ENCODE data around the gene BRD3. TPM values are rescaled to one million over a fixed set of nuclear protein-coding genes. Genes with fewer than 3 reads are reported as not detected.
A peak's percentile ranks its signal among the peaks of the same experiment; 100 is the strongest.

Gene BRD3
- total RNA-seq, 2 experiments from 2014 or later = 33.8 to 39.2 TPM

GRCh38 chr9:134053401-134053871, 14.4 kb downstream of the BRD3 start:
- no peaks in the 10 kb centered on the region for H3K9me3 Mint-ChIP-seq (ENCODE audit: low read depth)
- DNase-seq = peak; percentile 1
- peaks cover 5% of the 10 kb centered on the region for H3K36me3 Mint-ChIP-seq (ENCODE audit: low read depth)
- H3K27ac Mint-ChIP-seq = no peak overlapping the region
- intact Hi-C loops (cut with DNase I, micrococcal nuclease) = no loop called here
- H3K27me3 Mint-ChIP-seq = no peaks in the 10 kb centered on the region
- CTCF ChIA-PET = no interaction called here
- H3K4me3 Mint-ChIP-seq = no peak overlapping the region
- POLR2A ChIA-PET = no interaction called here
- H3K4me1 Mint-ChIP-seq = peaks cover 7% of the 10 kb centered on the region
- ATAC-seq = no peak

GRCh38 chr9:134052941-134053340, 14.9 kb downstream of the BRD3 start:
- H3K9me3 Mint-ChIP-seq (ENCODE audit: low read depth) = no peaks in the 10 kb centered on the region
- POLR2A ChIA-PET = no interaction called here

GRCh38 chr9:134052491-134052890, 15.3 kb downstream of the BRD3 start:
- H3K27me3 Mint-ChIP-seq = no peaks in the 10 kb centered on the region
- ChIA-PET CTCF (no interaction called here), POLR2A (no interaction called here)
- peaks cover 7% of the 10 kb centered on the region for H3K4me1 Mint-ChIP-seq
- no peaks in the 10 kb centered on the region for H3K9me3 Mint-ChIP-seq (ENCODE audit: low read depth)
- intact Hi-C loops (cut with DNase I, micrococcal nuclease) = no loop called here
- no peak overlapping the region for H3K27ac Mint-ChIP-seq
- DNase-seq = no peak
- no peak for ATAC-seq
- H3K36me3 Mint-ChIP-seq (ENCODE audit: low read depth) = peaks cover 5% of the 10 kb centered on the region
- H3K4me3 Mint-ChIP-seq = no peak overlapping the region

More at GRCh38 chr9:134052941-134053340, 14.9 kb downstream of the BRD3 start:
- CTCF ChIA-PET = no interaction called here
- no peak overlapping the region for H3K4me3 Mint-ChIP-seq
- H3K27me3 Mint-ChIP-seq = no peaks in the 10 kb centered on the region
- DNase-seq (no peak), ATAC-seq (no peak)
- intact Hi-C loops (cut with DNase I, micrococcal nuclease) = no loop called here
- peaks cover 7% of the 10 kb centered on the region for H3K4me1 Mint-ChIP-seq
- peaks cover 5% of the 10 kb centered on the region for H3K36me3 Mint-ChIP-seq (ENCODE audit: low read depth)
- H3K27ac Mint-ChIP-seq = no peak overlapping the region

- Mint-ChIP-seq H3K36me3 (ENCODE audit: low read depth) (peaks cover 7% of the 10 kb centered on the region), H3K27ac (no peak overlapping the region), H3K4me1 (peaks cover 3% of the 10 kb centered on the region), H3K9me3 (ENCODE audit: low read depth) (no peaks in the 10 kb centered on the region), H3K27me3 (no peaks in the 10 kb centered on the region), H3K4me3 (no peak overlapping the region)
- ChIA-PET CTCF (no interaction called here), POLR2A (no interaction called here)
- intact Hi-C loops (cut with DNase I, micrococcal nuclease) = no loop called here
- ATAC-seq (no peak), DNase-seq (no peak)
Measured at GRCh38 chr9:134051319-134051718, 16.5 kb downstream of the BRD3 start.

DNA sequence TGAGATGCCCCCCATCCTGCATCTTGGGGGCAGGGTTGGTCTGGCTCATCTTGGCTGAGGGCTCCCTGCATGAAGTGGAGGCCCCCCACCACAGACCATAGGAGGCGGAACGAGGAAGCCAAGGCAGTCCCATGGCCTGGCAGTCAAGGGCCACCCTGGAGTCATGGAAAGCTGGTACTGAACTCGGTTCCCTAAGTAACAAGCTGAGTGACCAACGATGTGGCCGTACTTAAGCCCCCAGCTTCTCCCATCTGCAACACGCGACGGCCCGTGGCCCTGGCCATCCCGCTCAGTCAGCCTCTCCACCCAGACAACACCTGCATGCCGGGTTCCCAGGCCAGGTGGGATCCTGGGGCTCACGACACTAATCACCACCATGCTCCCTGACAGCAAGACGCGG, 17.1 kb downstream of the BRD3 start:
- Mint-ChIP-seq H3K9me3 (ENCODE audit: low read depth) (no peaks in the 10 kb centered on the region), H3K4me1 (no peaks in the 10 kb centered on the region), H3K27ac (no peak overlapping the region), H3K27me3 (no peaks in the 10 kb centered on the region), H3K4me3 (no peak overlapping the region), H3K36me3 (ENCODE audit: low read depth) (peaks cover 7% of the 10 kb centered on the region)
- intact Hi-C loops (cut with DNase I, micrococcal nuclease) = no loop called here
- ChIA-PET CTCF (interaction anchor here (0.8 kb wide), 1 partner anchor 103 kb away, joined by 3 read pairs; no protein-coding TSS in a partner anchor), POLR2A (no interaction called here)
- no peak for ATAC-seq
- DNase-seq = no peak

DNA sequence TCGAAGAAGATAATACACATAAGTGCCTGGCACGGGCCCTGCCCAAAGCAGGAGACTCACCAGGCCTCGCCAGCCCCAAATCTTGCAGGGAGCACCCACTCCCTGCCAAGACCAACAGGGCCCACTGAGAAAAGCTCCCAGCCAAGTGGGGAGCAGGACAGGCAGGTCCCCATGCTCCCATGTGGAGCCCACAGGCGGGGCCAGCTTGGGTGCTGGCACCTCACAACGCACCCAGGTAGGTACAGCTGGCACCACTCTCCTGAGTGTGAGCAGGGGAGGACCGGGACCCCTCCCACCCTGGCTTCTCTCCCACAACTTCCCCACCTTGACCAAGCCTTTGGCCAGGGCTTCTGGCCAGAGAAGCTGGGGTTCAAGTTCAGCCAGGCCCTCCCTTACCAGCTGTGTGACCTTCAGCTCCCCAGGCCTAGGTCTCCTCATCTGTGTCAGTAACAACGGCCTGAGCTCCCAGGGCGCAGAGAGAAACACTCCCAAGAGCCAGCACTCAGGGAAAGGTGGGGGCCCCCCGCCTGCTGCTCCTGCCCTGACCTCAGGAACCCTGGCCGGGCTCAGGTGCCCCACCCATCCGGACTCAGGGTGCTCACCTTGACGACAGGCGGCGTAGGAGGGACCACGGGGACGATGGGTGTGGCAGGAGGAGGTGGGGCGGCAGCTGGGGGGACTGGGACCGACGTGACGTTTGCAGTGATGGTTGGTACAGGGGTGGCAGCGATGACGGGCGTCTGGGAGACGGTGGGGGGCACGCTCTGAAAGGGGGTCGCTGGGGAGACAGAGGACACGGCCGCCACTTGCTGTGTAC, 17.8 kb downstream of the BRD3 start:
- no peaks in the 10 kb centered on the region for H3K4me1 Mint-ChIP-seq
- ATAC-seq (no peak), DNase-seq (no peak)
- peaks cover 7% of the 10 kb centered on the region for H3K36me3 Mint-ChIP-seq (ENCODE audit: low read depth)
- no peaks in the 10 kb centered on the region for H3K27me3 Mint-ChIP-seq
- ChIA-PET POLR2A (no interaction called here), CTCF (interaction anchor here (0.8 kb wide), 1 partner anchor 102 kb away, joined by 3 read pairs; no protein-coding TSS in a partner anchor)
- no peak overlapping the region for H3K4me3 Mint-ChIP-seq
- H3K27ac Mint-ChIP-seq = no peak overlapping the region
- no peaks in the 10 kb centered on the region for H3K9me3 Mint-ChIP-seq (ENCODE audit: low read depth)
- intact Hi-C loops (cut with DNase I, micrococcal nuclease) = no loop called here

DNA sequence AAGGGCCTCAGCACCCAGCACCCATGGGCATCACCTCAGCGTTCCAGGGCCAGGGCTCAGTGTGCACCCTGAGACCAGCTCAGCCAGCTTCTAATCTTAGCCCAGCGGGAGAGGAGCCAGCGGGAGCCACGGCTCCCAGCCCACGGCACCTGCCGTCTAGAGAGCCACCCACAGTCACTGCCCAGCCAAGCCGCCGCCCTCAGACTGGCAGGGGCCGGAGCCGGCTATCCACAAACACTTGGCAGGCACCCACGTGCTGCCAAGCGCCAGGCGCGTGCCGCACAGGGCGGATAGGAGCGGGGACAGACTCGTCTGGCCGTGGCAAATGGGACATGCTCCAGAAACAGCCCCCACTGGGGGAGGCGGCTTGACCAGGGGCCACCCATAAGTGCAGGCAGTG, 18.6 kb downstream of the BRD3 start:
- no peak overlapping the region for H3K4me3 Mint-ChIP-seq
- POLR2A ChIA-PET = no interaction called here
- intact Hi-C loops (cut with DNase I, micrococcal nuclease) = no loop called here
- peaks cover 7% of the 10 kb centered on the region for H3K36me3 Mint-ChIP-seq (ENCODE audit: low read depth)
- H3K27ac Mint-ChIP-seq = no peak overlapping the region
- CTCF ChIA-PET = no interaction called here
- no peaks in the 10 kb centered on the region for H3K9me3 Mint-ChIP-seq (ENCODE audit: low read depth)
- H3K4me1 Mint-ChIP-seq = no peaks in the 10 kb centered on the region
- H3K27me3 Mint-ChIP-seq = no peaks in the 10 kb centered on the region
- DNase-seq (no peak), ATAC-seq (no peak)

GRCh38 chr9:134048582-134048968, 19.3 kb downstream of the BRD3 start:
- POLR2A ChIA-PET = no interaction called here

DNA sequence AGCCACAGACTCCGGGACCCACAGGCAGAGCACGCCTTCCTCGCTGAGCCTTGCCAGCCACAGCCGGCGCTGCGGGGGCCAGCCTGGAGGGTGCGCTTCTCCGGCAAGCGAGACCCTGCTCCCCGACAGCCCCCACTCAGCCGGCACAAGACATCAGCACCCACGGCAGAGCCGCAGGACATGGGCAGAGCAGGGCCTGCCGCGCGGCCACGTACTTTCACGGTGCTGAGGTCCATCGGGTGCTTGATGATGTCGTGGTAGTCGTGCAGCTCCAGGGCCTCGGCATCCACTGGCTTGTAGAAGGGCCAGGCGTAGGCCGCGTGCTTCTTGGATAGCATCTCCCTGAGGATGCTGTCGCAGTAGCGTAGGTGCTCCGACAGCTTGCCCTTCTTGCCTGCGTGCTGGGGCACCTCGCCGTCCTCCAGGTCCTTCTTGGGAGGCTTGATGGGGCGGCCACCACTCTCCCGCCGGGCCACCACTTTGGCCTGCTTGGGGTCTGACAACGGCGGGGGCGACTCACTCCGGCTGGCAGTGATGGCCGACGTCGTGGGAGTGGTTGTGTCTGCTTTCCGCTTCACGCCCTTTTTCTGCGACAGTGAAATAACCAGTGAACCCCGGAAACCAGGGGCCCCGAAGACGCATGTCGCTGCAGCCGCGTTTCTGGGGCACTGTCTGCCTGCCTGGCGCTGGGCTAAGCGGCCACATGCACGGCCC, 19.8 kb downstream of the BRD3 start:
- ATAC-seq (no peak), DNase-seq (no peak)
- ChIA-PET POLR2A (no interaction called here), CTCF (interaction anchor here (0.6 kb wide), 1 partner anchor 23 kb away, joined by 4 read pairs; the partner anchor contains the start of gene BRD3OS)
- no peak overlapping the region for H3K4me3 Mint-ChIP-seq
- H3K36me3 Mint-ChIP-seq (ENCODE audit: low read depth) = peaks cover 11% of the 10 kb centered on the region
- H3K4me1 Mint-ChIP-seq = no peaks in the 10 kb centered on the region
- no peak overlapping the region for H3K27ac Mint-ChIP-seq
- no peaks in the 10 kb centered on the region for H3K9me3 Mint-ChIP-seq (ENCODE audit: low read depth)
- intact Hi-C loops (cut with DNase I, micrococcal nuclease) = no loop called here
- no peaks in the 10 kb centered on the region for H3K27me3 Mint-ChIP-seq

More at GRCh38 chr9:134048582-134048968, 19.3 kb downstream of the BRD3 start:
- DNase-seq (no peak), ATAC-seq (no peak)
- intact Hi-C loops (cut with DNase I, micrococcal nuclease) = no loop called here
- H3K4me3 Mint-ChIP-seq = no peak overlapping the region
- no peaks in the 10 kb centered on the region for H3K9me3 Mint-ChIP-seq (ENCODE audit: low read depth)
- peaks cover 11% of the 10 kb centered on the region for H3K36me3 Mint-ChIP-seq (ENCODE audit: low read depth)
- H3K4me1 Mint-ChIP-seq = no peaks in the 10 kb centered on the region
- no peaks in the 10 kb centered on the region for H3K27me3 Mint-ChIP-seq
- no peak overlapping the region for H3K27ac Mint-ChIP-seq
- CTCF ChIA-PET = interaction anchor here (0.6 kb wide), 1 partner anchor 23 kb away, joined by 4 read pairs; the partner anchor contains the start of gene BRD3OS

DNA sequence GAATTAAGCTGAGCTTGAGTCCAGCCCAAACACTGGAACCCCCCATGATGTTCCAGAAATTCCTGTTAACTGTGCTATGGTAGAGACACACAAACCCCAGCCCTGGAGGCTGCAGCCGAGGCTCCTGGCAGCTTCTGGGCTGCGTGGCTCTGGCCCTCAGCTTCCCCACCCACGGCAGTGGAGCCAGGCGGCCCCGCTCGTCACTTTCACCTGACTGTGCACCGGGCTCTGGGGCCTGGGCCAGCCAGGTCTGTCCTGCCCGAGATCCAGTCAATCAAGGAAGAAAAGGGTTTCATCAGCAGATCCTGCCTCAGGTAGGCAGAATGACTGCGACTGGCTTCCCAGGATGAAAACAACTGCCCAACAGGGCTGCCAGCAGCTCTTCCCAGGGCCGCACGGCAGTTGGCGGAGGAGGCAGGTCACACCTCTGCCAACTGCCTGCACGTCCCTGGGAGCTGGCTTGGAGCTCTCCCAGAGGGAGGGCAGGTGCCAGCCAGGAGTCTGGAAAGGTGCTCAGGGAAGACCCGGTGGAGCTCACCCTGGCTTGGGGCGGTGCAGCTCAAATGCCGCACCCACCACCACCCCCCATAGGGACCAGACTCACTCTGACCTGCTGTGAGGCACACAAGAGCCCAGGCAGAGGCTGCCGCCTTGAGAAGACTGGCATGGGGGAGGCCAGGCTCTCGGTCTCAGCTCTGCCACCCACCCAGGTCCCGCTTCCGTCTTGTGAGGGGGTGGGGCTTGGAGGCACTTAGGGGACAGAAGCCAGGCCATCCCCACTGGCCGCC, 20.7 kb downstream of the BRD3 start:
- Mint-ChIP-seq H3K9me3 (ENCODE audit: low read depth) (no peaks in the 10 kb centered on the region), H3K36me3 (ENCODE audit: low read depth) (peaks cover 12% of the 10 kb centered on the region), H3K27me3 (no peaks in the 10 kb centered on the region), H3K27ac (no peak overlapping the region), H3K4me1 (no peaks in the 10 kb centered on the region), H3K4me3 (no peak overlapping the region)
- intact Hi-C loops (cut with DNase I, micrococcal nuclease) = no loop called here
- DNase-seq (no peak), ATAC-seq (no peak)
- ChIA-PET CTCF (interaction anchor here (0.7 kb wide), 1 partner anchor 788 kb away, joined by 5 read pairs; no protein-coding TSS in a partner anchor), POLR2A (no interaction called here)

DNA sequence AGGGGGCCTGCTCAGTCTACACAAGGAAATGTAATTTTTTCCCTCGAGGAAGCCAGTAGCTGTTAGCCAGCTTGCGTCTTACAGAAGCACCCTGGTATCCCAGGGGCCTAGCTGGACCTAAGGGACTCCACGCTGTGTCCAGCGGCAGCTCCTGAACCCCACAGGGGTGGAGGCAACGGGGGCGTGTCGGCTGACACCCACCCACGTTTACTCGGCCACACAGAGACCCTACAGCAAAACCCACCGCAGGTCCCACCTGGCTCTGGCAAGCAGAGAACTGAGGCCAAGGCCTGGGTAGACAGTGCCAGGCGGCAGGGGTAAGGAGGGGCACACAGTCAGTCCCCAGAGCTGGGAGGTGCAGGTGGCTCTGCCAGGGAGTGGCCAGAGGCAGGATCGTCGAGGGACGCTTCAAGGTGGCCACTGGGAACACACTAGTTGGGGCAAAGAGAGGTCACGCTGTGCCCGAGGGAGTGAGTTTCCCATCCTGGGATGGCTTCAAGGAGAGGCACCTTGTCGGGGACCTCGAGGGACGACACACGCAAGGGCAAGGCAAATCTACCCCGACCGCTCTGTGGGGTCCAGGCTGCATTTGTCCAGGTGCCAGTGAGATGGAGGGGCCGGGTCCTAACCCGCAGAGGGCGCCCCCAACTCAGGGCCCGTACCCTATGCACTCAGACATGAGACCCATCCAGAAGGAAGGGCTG, 21.8 kb downstream of the BRD3 start:
- no peaks in the 10 kb centered on the region for H3K27me3 Mint-ChIP-seq
- H3K27ac Mint-ChIP-seq = no peak overlapping the region
- ATAC-seq (no peak), DNase-seq (no peak)
- POLR2A ChIA-PET = no interaction called here
- CTCF ChIA-PET = interaction anchor here (0.6 kb wide), 1 partner anchor 95 kb away, joined by 3 read pairs; no protein-coding TSS in a partner anchor
- intact Hi-C loops (cut with DNase I, micrococcal nuclease) = no loop called here
- H3K9me3 Mint-ChIP-seq (ENCODE audit: low read depth) = no peaks in the 10 kb centered on the region
- peaks cover 13% of the 10 kb centered on the region for H3K36me3 Mint-ChIP-seq (ENCODE audit: low read depth)
- no peak overlapping the region for H3K4me3 Mint-ChIP-seq
- H3K4me1 Mint-ChIP-seq = no peaks in the 10 kb centered on the region
